ENCODE data around the gene IL20RB. TPM values are rescaled to one million over a fixed set of nuclear protein-coding genes. Genes with fewer than 3 reads are reported as not detected.

IL20RB gene, protein sequence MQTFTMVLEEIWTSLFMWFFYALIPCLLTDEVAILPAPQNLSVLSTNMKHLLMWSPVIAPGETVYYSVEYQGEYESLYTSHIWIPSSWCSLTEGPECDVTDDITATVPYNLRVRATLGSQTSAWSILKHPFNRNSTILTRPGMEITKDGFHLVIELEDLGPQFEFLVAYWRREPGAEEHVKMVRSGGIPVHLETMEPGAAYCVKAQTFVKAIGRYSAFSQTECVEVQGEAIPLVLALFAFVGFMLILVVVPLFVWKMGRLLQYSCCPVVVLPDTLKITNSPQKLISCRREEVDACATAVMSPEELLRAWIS
- total RNA-seq = 1.8 TPM
- long read RNA-seq, partial matches to known transcripts = 1 of 3 reads
- long read RNA-seq, other reads (novel, unspliced or antisense) = 1 of 3 reads

- ATAC-seq = no peak
- Histone ChIP-seq H3K4me3 (no peak within 1 kb of the TSS), H3K27me3 (ENCODE audit: low read depth) (no peaks in the 10 kb centered on the region), H3K27ac (no peak within 1 kb of the TSS), H3K9me3 (no peaks in the 10 kb centered on the region), H3K36me3 (no peaks in the 10 kb centered on the region), H3K4me1 (peaks cover 23% of the 10 kb centered on the region)
- TF ChIP-seq, protein P1, sequence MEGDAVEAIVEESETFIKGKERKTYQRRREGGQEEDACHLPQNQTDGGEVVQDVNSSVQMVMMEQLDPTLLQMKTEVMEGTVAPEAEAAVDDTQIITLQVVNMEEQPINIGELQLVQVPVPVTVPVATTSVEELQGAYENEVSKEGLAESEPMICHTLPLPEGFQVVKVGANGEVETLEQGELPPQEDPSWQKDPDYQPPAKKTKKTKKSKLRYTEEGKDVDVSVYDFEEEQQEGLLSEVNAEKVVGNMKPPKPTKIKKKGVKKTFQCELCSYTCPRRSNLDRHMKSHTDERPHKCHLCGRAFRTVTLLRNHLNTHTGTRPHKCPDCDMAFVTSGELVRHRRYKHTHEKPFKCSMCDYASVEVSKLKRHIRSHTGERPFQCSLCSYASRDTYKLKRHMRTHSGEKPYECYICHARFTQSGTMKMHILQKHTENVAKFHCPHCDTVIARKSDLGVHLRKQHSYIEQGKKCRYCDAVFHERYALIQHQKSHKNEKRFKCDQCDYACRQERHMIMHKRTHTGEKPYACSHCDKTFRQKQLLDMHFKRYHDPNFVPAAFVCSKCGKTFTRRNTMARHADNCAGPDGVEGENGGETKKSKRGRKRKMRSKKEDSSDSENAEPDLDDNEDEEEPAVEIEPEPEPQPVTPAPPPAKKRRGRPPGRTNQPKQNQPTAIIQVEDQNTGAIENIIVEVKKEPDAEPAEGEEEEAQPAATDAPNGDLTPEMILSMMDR (IDR thresholded peaks at IDR 0.05) = no peak
- no peak for DNase-seq
- intact Hi-C loops (cut with DNase I) = no loop called here
These were observed at the start of gene IL20RB for GRCh38 chr3:136957751-136958288. Gene IL20RB, plus strand, starts transcription at chr3:136957983. Its CDS starts 131 bp downstream, at chr3:136958114.

DNA sequence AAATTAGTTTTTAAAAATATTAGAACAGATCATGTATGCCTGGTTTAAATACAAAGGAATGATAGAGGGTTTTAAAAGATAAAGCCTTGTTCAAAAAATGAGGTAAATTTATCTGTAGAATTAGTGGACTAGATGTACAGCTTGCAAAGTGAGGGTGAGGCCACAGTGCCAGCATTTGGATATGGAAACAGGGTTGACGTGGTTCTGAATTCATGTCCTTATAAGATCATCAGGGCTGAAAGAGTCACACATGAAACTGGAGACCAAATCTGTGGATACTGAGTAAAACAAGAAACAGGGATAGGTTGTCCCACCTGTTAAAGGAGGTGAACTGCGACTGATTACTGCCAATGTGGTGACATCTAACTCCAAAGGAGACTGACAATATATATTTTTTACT is 49.5 kb upstream of the IL20RB start:
- Histone ChIP-seq H3K9me3 (peaks cover 12% of the 10 kb centered on the region), H3K27ac (no peak overlapping the region), H3K27me3 (ENCODE audit: low read depth) (no peaks in the 10 kb centered on the region), H3K36me3 (no peaks in the 10 kb centered on the region), H3K4me3 (no peak overlapping the region), H3K4me1 (peaks cover 31% of the 10 kb centered on the region)
- TF ChIP-seq, protein P1 (IDR thresholded peaks at IDR 0.05) = no peak
- intact Hi-C loops (cut with DNase I) = no loop called here
- ATAC-seq = no peak
- DNase-seq = no peak

DNA sequence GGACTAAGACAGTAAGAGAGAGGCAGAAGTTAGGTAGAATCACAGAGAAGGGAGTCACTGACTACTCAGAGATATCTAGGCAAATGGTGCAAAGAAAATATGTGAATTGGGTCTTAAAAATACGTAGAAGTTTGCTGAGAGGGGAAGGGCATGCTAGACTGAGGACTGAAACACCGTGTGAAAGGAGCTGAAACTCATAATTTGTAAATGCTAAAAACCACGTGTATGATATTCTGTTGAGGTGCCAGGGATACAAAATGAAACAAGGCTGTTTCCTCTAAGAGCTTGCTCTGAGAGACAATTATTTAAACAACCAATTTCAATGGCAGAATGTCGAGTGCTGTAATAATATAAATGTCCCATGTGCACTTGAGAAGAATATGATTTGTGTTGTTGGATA is 48.6 kb upstream of the IL20RB start:
- DNase-seq (no peak), ATAC-seq (no peak)
- H3K4me1 ChIP-seq = peaks cover 31% of the 10 kb centered on the region
- H3K4me3 ChIP-seq = no peak overlapping the region
- no peaks in the 10 kb centered on the region for H3K27me3 ChIP-seq (ENCODE audit: low read depth)
- TF ChIP-seq, protein P1 (IDR thresholded peaks at IDR 0.05) = no peak
- no peaks in the 10 kb centered on the region for H3K36me3 ChIP-seq
- intact Hi-C loops (cut with DNase I) = no loop called here
- H3K27ac ChIP-seq = no peak overlapping the region
- peaks cover 4% of the 10 kb centered on the region for H3K9me3 ChIP-seq

GRCh38 chr3:136910697-136911096 is 47.1 kb upstream of the IL20RB start:
- Histone ChIP-seq H3K4me3 (no peak overlapping the region), H3K9me3 (no peaks in the 10 kb centered on the region), H3K36me3 (no peaks in the 10 kb centered on the region), H3K27me3 (ENCODE audit: low read depth) (no peaks in the 10 kb centered on the region), H3K27ac (no peak overlapping the region), H3K4me1 (peaks cover 31% of the 10 kb centered on the region)
- intact Hi-C loops (cut with DNase I) = no loop called here
- TF ChIP-seq, protein P1 (IDR thresholded peaks at IDR 0.05) = no peak
- no peak for DNase-seq
- no peak for ATAC-seq

DNA sequence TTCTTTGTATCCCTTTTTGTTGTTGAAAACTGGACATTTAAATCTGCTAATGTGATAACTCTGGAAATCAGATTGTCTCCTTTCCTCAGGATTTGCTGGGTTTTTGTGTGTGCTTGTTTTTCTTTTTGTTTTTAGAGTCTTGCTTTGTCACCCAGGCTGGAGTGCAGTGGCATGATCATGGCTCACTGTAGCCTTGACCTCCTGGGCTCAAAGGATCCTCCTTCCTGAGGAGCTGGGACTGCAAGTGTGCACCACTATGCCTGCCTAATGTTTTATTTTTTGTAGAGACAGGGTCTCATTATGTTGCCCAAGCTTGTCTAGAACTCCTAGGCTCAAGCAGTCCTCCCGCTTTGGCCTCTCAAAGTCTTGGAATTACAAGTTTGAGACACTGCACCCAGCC is 44.6 kb upstream of the IL20RB start:
- intact Hi-C loops (cut with DNase I) = no loop called here
- H3K4me3 ChIP-seq = no peak overlapping the region
- H3K4me1 ChIP-seq = peaks cover 15% of the 10 kb centered on the region
- TF ChIP-seq, protein P1 (IDR thresholded peaks at IDR 0.05) = no peak
- no peak for DNase-seq
- H3K27ac ChIP-seq = no peak overlapping the region
- H3K36me3 ChIP-seq = no peaks in the 10 kb centered on the region
- no peak for ATAC-seq
- H3K9me3 ChIP-seq = no peaks in the 10 kb centered on the region
- no peaks in the 10 kb centered on the region for H3K27me3 ChIP-seq (ENCODE audit: low read depth)
